Activated CD8-positive, alpha-beta memory T cell treated with anti-CD3 and anti-CD28 coated beads, Interleukin-2, amount 10 ng/mL, durations not matched to agents 7 days and 5 days (primary cell): ENCODE measurements around the gene SERPIND1. TPM values are rescaled to one million over a fixed set of nuclear protein-coding genes. Genes with fewer than 3 reads are reported as not detected.
"Not testable (repeated sequence)": the region's sequence is repeated elsewhere in the genome, so short reads cannot be mapped to it uniquely, and the experiment has no call there.

ENCODE experiments used
- ATAC-seq: fragments of 150-1000 bp; cut with Tn5 transposase; one replicate; pipeline ENCODE4 v1.10.0; 2021; ENCODE audit warnings: moderate library complexity
- CTCF ChIA-PET: fragments of 350-600 bp; sonication (Branson Sonifier 250); formaldehyde crosslinking; loops from one replicate; lab custom pipeline; 2021; ENCODE audit warnings: antibody characterized with exemption; lab: Charles Lee
- DNase-seq: peaks from one replicate; pipeline ENCODE4 v3.0.0-alpha.2; 2020
- H3K27ac Mint-ChIP-seq: one replicate; pipeline ENCODE4 v1.8.0; 2021; ENCODE audit warnings: mild to moderate bottlenecking, mixed read lengths
- H3K27me3 Mint-ChIP-seq: one replicate; pipeline ENCODE4 v1.8.0; 2021; ENCODE audit warnings: mixed read lengths
- H3K36me3 Mint-ChIP-seq: one replicate; pipeline ENCODE4 v1.8.0; 2021; ENCODE audit warnings: mild to moderate bottlenecking, mixed read lengths
- H3K4me1 Mint-ChIP-seq: one replicate; pipeline ENCODE4 v1.8.0; 2021; ENCODE audit warnings: mixed read lengths
- H3K4me3 Mint-ChIP-seq: one replicate; pipeline ENCODE4 v1.8.0; 2021; ENCODE audit warnings: mild to moderate bottlenecking, moderate library complexity, mixed read lengths
- H3K9me3 Mint-ChIP-seq: one replicate; pipeline ENCODE4 v1.8.0; 2022; ENCODE audit warnings: low read depth, mixed read lengths
- total RNA-seq, 2 experiments: library from RNA; stranded (reverse); gene quantifications; one replicate each; pipeline ENCODE4 v1.2.3, GENCODE V29; 2021

SERPIND1 gene
- total RNA-seq, 2 experiments from 2014 or later = not detected

- no peak overlapping the region for H3K4me3 Mint-ChIP-seq
- no peaks in the 10 kb centered on the region for H3K27me3 Mint-ChIP-seq
- DNase-seq (no peak), ATAC-seq (no peak)
- peaks cover 12% of the 10 kb centered on the region for H3K4me1 Mint-ChIP-seq
- CTCF ChIA-PET = interaction anchor here (0.6 to 1.1 kb wide), 2 partner anchors 26 to 282 kb away, joined by 3 read pairs; no protein-coding TSS in a partner anchor
- H3K27ac Mint-ChIP-seq = no peak overlapping the region
- H3K36me3 Mint-ChIP-seq = peaks cover 35% of the 10 kb centered on the region
- no peaks in the 10 kb centered on the region for H3K9me3 Mint-ChIP-seq
These were observed 36.7 kb downstream of the SERPIND1 start for GRCh38 chr22:20810645-20811044.

- Mint-ChIP-seq H3K9me3 (no peaks in the 10 kb centered on the region), H3K27ac (peak overlapping the region; percentile 33), H3K4me1 (peaks cover 12% of the 10 kb centered on the region), H3K36me3 (peaks cover 32% of the 10 kb centered on the region), H3K4me3 (no peak overlapping the region), H3K27me3 (no peaks in the 10 kb centered on the region)
- ATAC-seq = no peak
- DNase-seq = no peak
- CTCF ChIA-PET = interaction anchor here (0.6 to 1.1 kb wide), 2 partner anchors 27 to 282 kb away, joined by 3 read pairs; no protein-coding TSS in a partner anchor
These were observed 37.3 kb downstream of the SERPIND1 start for GRCh38 chr22:20811171-20811570.

GRCh38 chr22:20811971-20812660 lies 38.2 kb downstream of the SERPIND1 start:
- Mint-ChIP-seq H3K4me3 (no peak overlapping the region), H3K27me3 (no peaks in the 10 kb centered on the region), H3K27ac (no peak overlapping the region), H3K9me3 (no peaks in the 10 kb centered on the region), H3K4me1 (peaks cover 12% of the 10 kb centered on the region), H3K36me3 (peaks cover 32% of the 10 kb centered on the region)
- DNase-seq (no peak), ATAC-seq (no peak)
- CTCF ChIA-PET = interaction anchor here (0.6 to 1.1 kb wide), 2 partner anchors 28 to 98 kb away, joined by 3 read pairs; no protein-coding TSS in a partner anchor

DNA sequence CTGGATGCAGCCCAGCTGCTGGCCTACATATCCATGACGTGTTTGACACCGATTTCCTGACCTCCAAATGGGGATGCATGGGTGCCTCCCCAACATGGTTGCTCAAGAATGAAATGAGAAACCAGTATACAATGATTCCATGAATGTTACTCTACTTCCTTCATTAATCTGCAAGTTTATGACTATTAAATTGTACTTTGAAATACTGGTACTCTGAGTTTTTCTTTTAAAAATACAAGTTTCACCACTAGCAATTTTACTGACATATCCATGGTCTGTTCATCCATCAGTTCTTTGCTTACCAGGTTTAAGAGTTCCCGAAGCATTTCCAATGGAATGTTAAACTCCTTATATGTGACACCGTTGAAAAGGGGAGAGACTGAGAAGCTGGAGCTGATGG lies 39.1 kb downstream of the SERPIND1 start:
- Mint-ChIP-seq H3K9me3 (no peaks in the 10 kb centered on the region), H3K4me1 (peaks cover 12% of the 10 kb centered on the region), H3K27me3 (no peaks in the 10 kb centered on the region), H3K4me3 (no peak overlapping the region), H3K27ac (no peak overlapping the region), H3K36me3 (peaks cover 29% of the 10 kb centered on the region)
- no peak for DNase-seq
- CTCF ChIA-PET = no interaction called here
- no peak for ATAC-seq

DNA sequence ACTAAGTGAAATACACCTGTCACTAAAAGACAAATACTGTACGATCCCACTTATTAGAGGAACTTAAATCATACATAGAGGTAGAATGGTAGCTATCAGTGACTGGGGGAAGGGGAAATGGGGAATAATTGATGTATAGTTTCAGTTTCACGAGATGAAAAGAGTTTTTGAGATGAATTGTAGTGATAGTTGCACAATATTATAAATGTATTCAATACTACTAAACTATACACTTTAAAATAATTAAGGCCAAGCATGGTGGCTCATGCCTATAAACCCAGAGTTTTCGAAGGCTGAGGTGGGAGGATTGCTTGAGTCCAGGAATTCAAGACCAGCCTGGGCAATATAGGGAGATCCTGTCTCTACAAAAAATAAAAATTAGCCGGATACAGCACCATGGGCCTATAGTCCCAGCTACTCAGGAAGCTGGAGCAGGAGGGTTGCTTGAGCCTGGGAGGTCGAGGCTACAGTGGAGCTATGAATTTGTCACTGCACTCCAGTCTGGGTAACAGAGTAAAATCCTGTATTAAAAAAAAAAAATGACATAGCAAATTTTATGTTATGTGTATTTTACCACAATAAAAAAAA lies 40.4 kb downstream of the SERPIND1 start:
- CTCF ChIA-PET = interaction anchor here (0.6 to 0.7 kb wide), 2 partner anchors 10 to 31 kb away, joined by 3 to 4 read pairs; no protein-coding TSS in a partner anchor
- Mint-ChIP-seq H3K4me1 (peaks cover 12% of the 10 kb centered on the region), H3K27ac (no peak overlapping the region), H3K36me3 (peaks cover 27% of the 10 kb centered on the region), H3K4me3 (no peak overlapping the region), H3K9me3 (no peaks in the 10 kb centered on the region), H3K27me3 (no peaks in the 10 kb centered on the region)
- ATAC-seq = no peak
- no peak for DNase-seq

DNA sequence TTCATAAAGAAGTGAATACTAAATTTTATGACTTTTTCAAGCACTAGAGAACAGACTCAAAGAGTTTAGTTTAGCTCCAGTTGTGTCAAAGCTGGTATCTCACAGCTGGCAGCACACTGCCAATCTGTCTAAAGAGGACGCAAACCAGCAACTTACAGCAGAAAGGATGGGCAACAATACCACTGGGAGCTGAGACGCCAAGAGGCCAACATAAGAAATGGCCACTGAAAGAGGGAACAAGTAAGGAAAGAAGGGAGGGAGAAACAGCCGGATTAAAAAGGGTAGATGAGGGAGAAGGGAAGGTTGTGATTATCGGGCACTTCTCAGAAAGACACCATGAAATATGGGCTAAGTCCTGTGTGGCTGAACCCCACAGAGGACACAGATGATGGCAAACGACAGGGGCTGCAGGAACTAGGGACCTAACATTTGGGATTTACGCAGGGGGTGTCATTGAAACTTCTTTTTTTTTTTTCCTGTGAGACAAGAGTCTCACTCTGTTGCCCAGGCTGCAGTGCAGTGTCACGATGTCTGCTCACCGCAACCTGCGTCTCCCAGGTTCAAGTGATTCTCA lies 41.7 kb downstream of the SERPIND1 start:
- peaks cover 12% of the 10 kb centered on the region for H3K4me1 Mint-ChIP-seq
- H3K4me3 Mint-ChIP-seq = no peak overlapping the region
- peaks cover 29% of the 10 kb centered on the region for H3K36me3 Mint-ChIP-seq
- DNase-seq (no peak), ATAC-seq (no peak)
- CTCF ChIA-PET = interaction anchor here (0.7 kb wide), 1 partner anchor 10 kb away, joined by 5 read pairs; no protein-coding TSS in a partner anchor
- H3K27me3 Mint-ChIP-seq = no peaks in the 10 kb centered on the region
- H3K27ac Mint-ChIP-seq = no peak overlapping the region
- no peaks in the 10 kb centered on the region for H3K9me3 Mint-ChIP-seq

DNA sequence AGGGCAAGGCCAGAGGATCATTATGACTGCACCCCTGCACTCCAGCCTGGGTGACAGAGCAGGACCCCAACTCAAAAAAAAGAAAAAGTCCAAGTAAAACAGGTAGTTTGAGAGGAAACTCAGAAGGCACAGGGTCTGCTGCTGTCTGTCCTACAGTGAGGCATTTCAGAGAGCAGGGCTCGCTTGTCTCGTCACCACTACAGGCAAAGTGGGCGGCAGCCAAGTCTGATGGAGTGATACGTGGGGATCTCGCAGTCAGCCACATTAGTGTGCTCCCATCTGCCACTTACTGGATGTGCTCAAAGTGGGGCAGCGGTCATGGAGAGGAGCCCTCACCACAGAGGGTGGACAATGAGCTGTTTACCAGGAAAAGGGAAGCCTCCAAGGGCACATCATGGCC lies 42.6 kb downstream of the SERPIND1 start:
- no peak for ATAC-seq
- no peak overlapping the region for H3K4me3 Mint-ChIP-seq
- CTCF ChIA-PET = no interaction called here
- peaks cover 2% of the 10 kb centered on the region for H3K4me1 Mint-ChIP-seq
- H3K27me3 Mint-ChIP-seq = no peaks in the 10 kb centered on the region
- no peak for DNase-seq
- no peaks in the 10 kb centered on the region for H3K9me3 Mint-ChIP-seq
- peaks cover 26% of the 10 kb centered on the region for H3K36me3 Mint-ChIP-seq
- H3K27ac Mint-ChIP-seq = no peak overlapping the region

GRCh38 chr22:20818471-20818870 lies 44.6 kb downstream of the SERPIND1 start:
- Mint-ChIP-seq H3K36me3 (peaks cover 19% of the 10 kb centered on the region), H3K27ac (no peak overlapping the region), H3K4me1 (no peaks in the 10 kb centered on the region), H3K27me3 (no peaks in the 10 kb centered on the region), H3K9me3 (no peaks in the 10 kb centered on the region), H3K4me3 (no peak overlapping the region)
- CTCF ChIA-PET = no interaction called here
- DNase-seq (no peak), ATAC-seq (no peak)

GRCh38 chr22:20819471-20819870 lies 45.6 kb downstream of the SERPIND1 start:
- Mint-ChIP-seq H3K27me3 (no peaks in the 10 kb centered on the region), H3K4me3 (no peak overlapping the region), H3K36me3 (peaks cover 18% of the 10 kb centered on the region), H3K9me3 (no peaks in the 10 kb centered on the region), H3K27ac (no peak overlapping the region), H3K4me1 (no peaks in the 10 kb centered on the region)
- DNase-seq = no peak
- ATAC-seq = no peak
- CTCF ChIA-PET = no interaction called here

GRCh38 chr22:20821717-20822239 lies 47.9 kb downstream of the SERPIND1 start:
- H3K27me3 Mint-ChIP-seq, H3K27ac Mint-ChIP-seq, ATAC-seq, H3K9me3 Mint-ChIP-seq, H3K4me1 Mint-ChIP-seq, DNase-seq, CTCF ChIA-PET, H3K4me3 Mint-ChIP-seq: not testable (repeated sequence)
- peaks cover 21% of the 10 kb centered on the region for H3K36me3 Mint-ChIP-seq

DNA sequence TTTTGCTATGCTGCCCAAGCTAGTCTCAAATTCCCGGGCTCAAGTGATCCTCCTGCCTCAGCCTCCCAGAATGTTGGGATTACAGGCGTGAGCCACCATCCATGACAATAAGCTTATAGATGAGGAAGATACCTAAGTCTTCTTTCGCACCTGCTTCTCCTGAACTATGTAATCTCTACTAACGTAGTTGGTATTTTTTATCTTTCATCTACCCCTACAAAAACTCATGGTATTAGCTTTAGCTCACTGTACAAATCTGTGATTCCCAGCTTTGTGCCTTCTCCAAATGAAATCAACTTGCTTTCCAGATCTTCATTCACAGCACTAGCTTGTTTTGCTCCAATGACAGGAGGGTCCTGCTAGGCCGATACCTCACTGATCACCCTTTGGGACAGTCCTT lies 48.3 kb downstream of the SERPIND1 start:
- Mint-ChIP-seq H3K9me3 (no peaks in the 10 kb centered on the region), H3K27me3 (no peaks in the 10 kb centered on the region), H3K27ac (no peak overlapping the region), H3K36me3 (peaks cover 17% of the 10 kb centered on the region), H3K4me3 (no peak overlapping the region), H3K4me1 (no peaks in the 10 kb centered on the region)
- ATAC-seq (no peak), DNase-seq (no peak)
- CTCF ChIA-PET = no interaction called here

DNA sequence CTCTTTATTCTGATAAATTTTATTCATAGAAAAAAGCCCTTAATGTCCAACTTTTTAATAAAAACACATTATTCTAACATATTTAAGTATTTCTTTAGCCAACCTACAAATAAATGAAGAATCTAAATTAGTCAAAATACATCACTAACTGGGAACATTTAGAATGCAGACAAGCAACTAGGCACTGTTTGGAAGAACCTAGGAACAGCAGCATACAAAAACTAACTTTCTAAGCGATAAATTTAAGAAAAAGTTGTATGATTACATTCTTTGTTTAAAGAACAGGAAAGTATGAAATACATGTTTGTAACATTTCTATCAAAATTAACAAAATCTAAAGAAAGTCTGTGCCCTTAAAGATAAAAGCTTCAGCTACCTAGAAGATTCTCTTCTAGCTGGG lies 49.4 kb downstream of the SERPIND1 start:
- Mint-ChIP-seq H3K4me3 (no peak overlapping the region), H3K27ac (no peak overlapping the region), H3K4me1 (no peaks in the 10 kb centered on the region), H3K36me3 (peaks cover 16% of the 10 kb centered on the region), H3K27me3 (no peaks in the 10 kb centered on the region), H3K9me3 (no peaks in the 10 kb centered on the region)
- DNase-seq = no peak
- CTCF ChIA-PET = no interaction called here
- no peak for ATAC-seq

GRCh38 chr22:20825216-20825615 lies 51.3 kb downstream of the SERPIND1 start:
- not testable (repeated sequence) for H3K27me3 Mint-ChIP-seq, ATAC-seq, H3K4me1 Mint-ChIP-seq, DNase-seq, H3K27ac Mint-ChIP-seq, H3K4me3 Mint-ChIP-seq, H3K9me3 Mint-ChIP-seq
- peaks cover 21% of the 10 kb centered on the region for H3K36me3 Mint-ChIP-seq
- CTCF ChIA-PET = interaction anchor here (0.6 to 1.2 kb wide), 3 partner anchors 41 to 277 kb away, joined by 3 read pairs; no protein-coding TSS in a partner anchor
